Measurements from ENCODE around the gene TEX10.

DNA sequence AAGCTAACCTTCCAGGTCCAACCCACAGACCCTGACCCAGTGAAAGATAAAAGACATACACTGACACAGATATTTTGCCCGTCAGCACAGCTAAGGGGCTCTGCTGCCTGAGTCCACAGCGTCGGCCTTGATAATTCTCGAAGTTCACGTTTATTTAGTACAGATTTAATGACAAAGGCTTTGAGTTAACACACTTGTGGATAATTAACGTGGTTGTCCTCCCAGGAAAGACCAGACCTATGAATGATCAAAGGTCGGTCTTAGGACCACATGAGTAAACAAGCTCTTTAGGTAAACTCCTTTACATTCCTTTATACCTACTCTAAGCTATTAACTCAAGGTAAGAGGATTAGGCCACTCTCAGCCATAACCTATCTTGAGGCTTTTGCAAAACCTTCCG is 11.3 kb upstream of the TEX10 start:
- TF ChIP-seq, protein P1, sequence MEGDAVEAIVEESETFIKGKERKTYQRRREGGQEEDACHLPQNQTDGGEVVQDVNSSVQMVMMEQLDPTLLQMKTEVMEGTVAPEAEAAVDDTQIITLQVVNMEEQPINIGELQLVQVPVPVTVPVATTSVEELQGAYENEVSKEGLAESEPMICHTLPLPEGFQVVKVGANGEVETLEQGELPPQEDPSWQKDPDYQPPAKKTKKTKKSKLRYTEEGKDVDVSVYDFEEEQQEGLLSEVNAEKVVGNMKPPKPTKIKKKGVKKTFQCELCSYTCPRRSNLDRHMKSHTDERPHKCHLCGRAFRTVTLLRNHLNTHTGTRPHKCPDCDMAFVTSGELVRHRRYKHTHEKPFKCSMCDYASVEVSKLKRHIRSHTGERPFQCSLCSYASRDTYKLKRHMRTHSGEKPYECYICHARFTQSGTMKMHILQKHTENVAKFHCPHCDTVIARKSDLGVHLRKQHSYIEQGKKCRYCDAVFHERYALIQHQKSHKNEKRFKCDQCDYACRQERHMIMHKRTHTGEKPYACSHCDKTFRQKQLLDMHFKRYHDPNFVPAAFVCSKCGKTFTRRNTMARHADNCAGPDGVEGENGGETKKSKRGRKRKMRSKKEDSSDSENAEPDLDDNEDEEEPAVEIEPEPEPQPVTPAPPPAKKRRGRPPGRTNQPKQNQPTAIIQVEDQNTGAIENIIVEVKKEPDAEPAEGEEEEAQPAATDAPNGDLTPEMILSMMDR (conservative IDR thresholded peaks at IDR 0.05; ENCODE audit: low read length), result no peak
- no peak for TF ChIP-seq EZH2phosphoT487 (IDR thresholded peaks at IDR 0.05; ENCODE audit: borderline replicate concordance, low read depth, low read length)

Measured in OCI-LY7 (cell line).